ENCODE data around the gene KPTN. TPM values are rescaled to one million over a fixed set of nuclear protein-coding genes. Genes with fewer than 3 reads are reported as not detected.

Gene KPTN
- polyA plus RNA-seq, 4 donors = 10.4 to 15.8 (median 12.8) TPM

DNA sequence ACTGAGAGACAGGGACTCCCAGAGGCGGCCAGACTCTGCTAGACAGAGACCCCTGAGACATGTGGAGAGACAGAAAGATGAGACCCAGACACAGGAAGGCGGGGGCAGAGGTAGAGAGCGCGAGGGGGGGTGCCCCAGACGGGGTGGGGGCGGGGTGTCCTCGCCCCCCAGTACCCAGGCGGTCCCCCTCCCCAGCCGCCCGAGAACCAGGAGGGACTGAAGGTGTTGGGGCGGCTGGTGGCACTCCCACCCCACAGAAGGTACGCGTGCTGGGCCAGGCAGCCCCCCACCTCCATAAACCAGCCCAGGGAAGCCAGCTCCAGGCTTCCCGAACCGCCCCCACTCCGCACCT is 12.7 kb downstream of the KPTN start:
- DNase-seq (ENCODE audit: low read depth in 4 of 4, low spot score in 2 of 4) = no peak

DNA sequence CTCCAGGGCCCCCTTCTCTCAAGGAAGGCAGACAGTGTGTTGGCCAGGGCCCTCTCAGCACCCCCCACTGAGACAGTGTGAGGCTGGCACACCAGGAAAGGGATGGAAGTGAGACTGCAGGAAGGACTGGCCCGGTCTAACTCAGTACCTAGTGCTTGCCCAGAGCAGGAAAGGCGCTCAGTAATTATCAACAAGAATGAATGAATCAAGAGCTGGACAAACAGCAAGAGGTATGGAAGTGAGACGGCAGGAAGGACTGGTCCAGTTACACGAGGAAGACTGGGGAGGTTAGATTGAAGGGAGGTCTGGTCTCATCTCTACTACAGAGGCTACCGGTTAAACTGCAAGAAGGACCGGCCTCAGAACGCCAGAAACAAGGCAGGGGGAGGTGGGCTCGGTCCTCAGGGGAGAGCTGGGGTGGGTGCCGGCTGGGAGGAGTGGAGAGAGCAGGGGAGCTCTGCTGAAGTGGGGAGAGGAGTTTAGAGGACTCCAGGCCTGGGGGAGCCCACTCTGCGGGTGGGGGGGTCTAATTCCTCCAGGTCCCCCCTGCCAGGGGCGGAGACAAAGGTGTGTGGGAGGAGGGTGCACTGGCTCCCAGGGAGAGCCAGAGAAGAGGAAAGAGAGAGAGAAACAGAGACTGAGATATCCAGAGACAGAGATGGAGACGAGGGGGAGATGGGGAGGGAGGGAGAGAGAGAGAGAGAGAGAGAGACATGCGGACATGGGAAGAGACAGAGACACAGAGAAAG is 13.4 kb downstream of the KPTN start:
- no peak for DNase-seq (ENCODE audit: low read depth in 4 of 4, low spot score in 2 of 4)

DNA sequence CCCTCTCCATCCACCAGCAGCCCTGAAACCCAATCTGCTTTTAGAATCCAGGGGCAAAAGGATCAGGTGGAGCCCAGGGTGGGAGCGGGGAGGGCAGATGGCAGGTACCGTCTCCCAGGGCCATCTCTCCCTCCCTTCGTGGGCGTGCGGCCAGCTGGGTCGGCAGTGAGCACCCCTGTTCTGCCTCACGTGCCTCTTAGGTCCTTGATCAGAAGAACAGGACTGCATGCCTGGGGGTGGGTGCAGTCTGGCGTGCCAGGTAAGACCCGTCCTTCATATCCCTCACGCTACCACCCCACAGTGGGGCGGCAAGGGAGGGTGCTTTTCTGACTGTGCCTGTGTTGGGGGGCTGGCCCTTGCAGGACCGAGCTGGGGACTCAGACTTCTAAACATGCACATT is 14.3 kb downstream of the KPTN start:
- DNase-seq (ENCODE audit: low read depth in 4 of 4, low spot score in 2 of 4) = no peak

DNA sequence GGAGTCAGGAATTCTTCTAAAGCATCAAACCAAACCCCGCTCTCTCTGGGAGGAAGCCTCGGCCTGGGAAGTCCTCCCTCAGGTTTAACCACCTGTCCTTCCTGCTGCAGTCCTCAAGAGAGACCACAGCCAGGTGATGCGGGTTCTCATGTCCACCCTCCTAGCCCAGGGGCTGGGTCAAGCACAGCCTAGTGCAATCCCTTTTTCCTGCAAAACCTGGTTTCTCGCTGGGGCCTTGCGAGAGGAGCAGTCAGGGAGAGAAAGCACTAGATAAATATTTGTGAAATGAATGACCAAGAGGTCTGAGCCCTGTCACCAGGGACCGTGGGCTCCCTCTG is 14.7 kb downstream of the KPTN start:
- no peak for DNase-seq (ENCODE audit: low read depth in 4 of 4, low spot score in 2 of 4)

DNA sequence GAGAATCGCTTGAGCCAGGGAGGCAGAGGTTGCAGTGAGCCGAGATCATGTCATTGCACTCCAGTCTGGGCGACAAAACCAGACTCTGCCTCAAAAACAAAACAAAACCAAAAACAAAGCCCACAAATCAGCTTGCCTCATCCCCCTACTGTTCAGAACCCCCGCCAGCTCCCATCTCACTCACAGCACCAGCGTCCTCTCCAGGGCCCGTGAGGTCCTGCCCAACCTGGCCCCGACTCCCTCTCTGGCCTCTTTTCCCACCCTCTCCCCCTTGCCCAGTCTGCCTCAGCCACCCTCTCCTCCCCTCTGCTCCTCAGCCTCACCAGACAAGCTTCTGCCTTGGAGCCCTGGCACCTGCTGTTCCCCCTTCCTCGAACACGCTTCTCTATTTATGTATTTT is 16.1 kb downstream of the KPTN start:
- DNase-seq (ENCODE audit: low read depth in 4 of 4, low spot score in 2 of 4) = no peak

DNA sequence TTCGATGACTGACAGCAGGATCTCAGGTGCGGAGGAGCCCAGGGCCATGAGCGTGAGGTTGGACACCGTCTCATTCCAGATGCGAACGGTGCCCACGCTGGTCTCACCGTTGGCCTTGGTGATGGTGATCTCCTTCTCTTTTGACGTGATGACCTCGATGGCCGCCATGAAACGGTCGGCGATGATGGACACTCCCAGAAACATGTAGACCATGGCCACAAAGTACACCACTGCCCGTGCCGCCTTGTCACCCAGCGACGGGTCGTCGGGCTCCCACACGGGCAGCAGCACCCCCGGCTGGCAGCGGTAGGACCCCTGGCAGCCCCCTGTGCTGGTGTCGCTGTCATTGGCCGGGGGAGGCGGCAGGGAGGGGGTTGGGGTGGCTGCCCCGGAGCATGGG is 18.1 kb downstream of the KPTN start:
- no peak for DNase-seq (ENCODE audit: low read depth in 4 of 4, low spot score in 2 of 4)

DNA sequence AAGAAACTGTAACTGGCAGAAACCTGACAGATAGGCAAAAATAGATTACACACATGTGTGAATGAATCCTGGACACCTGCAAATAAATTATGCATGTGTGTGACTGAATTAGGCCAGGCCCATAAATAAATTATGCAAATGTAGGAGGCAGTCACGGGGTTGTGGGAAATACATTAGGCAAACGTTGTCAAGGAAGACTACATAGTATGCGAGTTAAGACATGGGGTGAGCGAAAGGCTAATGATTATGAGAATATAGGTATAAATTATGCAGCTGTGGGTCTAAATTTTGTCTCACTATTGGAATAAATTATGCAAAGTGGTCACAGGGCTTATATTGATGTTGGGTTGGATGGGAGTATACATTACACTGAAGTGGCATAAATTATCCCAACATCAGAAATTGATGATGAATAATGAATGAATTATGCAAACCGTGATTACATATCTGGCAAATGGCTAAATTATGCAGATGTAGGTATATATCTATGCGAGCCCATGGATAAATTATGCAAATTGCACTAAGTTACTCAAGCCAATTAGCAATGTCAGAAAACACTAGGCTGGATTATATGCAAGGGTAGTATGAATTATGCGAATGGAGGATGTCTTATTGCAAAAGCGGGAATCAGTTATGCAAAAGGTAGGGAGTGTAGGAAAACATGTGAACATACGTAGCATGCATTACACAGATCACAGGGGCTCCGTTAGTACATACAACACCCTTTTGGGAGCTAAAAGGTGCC is 19.2 kb downstream of the KPTN start:
- DNase-seq (ENCODE audit: low read depth in 4 of 4, low spot score in 2 of 4) = no peak

DNA sequence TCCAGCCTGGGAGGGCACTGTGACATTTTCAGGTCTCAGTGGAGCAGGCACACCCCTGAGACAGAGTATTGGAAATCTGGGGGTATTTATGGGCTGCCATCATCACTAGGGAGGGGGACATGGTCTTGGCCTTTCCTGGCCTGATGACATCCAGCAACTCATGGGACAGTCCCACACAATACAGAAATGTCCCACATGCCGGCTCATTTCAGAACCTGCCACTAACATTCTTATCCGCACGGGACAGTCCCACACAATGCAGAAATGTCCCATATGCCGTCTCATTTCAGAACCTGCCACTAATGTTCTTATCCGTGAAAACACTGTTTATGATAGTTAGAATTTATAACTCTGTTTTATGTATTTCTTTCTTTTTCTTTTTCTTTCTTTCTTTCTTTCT is 22.1 kb downstream of the KPTN start:
- DNase-seq (ENCODE audit: low read depth in 4 of 4, low spot score in 2 of 4) = no peak

DNA sequence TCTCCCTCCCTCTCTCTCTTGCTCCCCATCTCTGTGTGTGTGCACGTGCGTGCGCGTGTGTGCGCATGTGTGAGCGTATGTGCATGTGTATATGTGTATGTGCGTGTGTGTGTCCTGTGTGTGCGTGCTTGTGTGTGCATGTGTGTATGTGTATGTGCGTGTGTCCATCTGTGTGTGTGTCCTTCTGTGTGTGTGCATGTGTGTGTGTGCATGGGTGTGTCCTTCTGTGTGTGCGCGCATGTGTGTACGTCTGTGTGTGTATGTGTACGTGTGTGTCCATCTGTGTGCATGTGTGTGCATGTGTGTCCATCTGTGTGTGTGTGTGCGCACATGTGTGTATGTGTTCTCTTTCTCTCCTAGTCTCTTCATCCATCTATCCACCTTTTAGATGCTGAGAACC is 24.5 kb downstream of the KPTN start:
- no peak for DNase-seq (ENCODE audit: low read depth in 4 of 4, low spot score in 2 of 4)

DNA sequence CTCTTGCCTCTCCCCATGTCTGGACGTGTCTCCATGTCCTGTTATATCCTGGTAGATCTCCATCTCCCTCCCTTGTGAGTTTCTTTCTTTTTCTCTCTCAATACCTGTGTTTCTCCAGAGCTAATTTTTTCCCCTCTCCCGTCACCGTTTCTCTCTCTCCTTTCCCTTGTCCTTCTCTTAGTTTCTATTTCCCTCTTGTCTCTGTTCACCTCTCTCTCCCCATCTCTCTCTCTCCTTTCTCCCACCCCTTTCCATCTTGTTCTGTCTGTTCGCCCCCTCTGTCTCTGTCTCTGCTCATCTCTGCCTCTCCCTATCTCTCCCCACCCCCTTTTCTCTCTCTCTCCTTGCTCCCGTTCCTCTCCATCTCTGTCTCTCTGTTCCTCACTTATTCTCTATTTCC is 25.3 kb downstream of the KPTN start:
- no peak for DNase-seq (ENCODE audit: low read depth in 4 of 4, low spot score in 2 of 4)

DNA sequence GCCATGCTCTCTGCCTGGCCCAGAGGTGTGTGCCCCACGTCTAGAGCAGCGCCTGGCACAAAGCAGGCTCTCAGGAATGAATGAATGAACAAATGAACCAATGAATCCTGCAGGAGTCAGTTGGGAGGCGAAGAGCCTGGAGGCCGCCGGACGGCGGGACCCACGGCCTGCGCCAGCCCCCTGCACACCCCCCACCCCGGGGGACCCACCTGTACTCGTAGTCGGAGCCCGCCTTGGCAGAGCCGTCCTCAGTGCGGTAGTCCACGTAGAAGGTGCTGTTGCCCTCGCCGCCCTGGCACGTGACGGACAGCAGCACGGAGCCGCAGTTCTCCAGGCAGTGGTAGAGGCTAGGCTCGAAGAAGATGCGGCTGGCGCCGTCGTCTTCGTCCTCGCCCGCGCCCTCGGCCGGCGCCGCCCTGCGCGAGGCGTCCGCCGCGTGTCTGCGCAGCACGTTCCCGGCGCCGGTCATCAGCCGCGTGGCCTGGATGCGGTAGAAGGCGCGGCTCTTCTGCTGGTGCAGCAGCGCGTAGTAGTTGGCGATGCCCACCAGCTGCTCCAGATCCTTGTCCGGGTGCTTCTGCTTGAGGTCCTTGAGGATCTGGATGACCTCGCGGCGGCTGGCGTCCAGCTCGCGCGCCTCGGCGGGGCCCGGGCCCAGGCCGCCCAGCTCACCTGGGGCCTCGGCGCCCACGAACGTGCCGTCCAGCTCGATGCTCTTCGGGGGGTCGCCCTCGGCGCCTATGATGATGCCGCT is 27.1 kb downstream of the KPTN start:
- no peak for DNase-seq (ENCODE audit: low read depth in 4 of 4, low spot score in 2 of 4)

DNA sequence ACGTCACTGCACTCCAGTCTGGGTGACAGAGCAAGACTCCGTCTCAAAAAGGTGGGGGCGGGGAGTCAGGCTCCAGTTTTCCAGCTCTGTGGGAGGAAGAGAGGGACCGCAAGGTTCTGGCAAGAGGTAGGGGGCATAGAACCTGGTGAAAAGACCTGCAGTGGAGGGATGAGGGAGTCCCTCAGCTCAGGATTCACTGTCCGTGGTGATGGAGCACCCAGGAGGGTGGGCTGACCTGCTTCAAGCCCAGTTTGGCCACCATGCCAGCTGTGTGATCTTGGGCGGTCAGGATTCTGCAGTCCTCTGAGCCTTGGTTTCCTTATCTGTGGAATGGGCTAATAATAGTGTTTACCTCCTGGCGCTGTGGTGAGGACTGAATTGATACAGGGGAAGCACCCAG is 33.5 kb downstream of the KPTN start:
- DNase-seq (ENCODE audit: low read depth in 4 of 4, low spot score in 2 of 4) = no peak

DNA sequence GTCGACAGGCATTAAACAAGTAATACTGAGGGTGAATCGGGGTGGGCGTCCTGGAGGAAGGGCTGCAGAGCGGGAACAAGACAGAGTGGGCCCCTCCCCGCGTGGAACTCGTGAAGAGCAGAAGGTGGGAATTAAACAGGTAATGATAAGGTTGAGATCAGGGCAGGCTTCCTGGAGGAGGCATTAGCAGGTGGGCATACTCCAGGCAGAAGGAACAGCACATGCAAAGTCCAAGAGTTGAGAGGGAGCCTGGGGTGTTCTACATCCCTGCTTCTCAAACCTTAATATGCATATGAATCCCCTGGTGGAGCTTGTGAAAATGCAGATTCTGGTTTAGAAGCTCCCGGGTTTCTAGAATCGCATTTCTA is 35.7 kb downstream of the KPTN start:
- DNase-seq (ENCODE audit: low read depth in 4 of 4, low spot score in 2 of 4) = no peak

DNA sequence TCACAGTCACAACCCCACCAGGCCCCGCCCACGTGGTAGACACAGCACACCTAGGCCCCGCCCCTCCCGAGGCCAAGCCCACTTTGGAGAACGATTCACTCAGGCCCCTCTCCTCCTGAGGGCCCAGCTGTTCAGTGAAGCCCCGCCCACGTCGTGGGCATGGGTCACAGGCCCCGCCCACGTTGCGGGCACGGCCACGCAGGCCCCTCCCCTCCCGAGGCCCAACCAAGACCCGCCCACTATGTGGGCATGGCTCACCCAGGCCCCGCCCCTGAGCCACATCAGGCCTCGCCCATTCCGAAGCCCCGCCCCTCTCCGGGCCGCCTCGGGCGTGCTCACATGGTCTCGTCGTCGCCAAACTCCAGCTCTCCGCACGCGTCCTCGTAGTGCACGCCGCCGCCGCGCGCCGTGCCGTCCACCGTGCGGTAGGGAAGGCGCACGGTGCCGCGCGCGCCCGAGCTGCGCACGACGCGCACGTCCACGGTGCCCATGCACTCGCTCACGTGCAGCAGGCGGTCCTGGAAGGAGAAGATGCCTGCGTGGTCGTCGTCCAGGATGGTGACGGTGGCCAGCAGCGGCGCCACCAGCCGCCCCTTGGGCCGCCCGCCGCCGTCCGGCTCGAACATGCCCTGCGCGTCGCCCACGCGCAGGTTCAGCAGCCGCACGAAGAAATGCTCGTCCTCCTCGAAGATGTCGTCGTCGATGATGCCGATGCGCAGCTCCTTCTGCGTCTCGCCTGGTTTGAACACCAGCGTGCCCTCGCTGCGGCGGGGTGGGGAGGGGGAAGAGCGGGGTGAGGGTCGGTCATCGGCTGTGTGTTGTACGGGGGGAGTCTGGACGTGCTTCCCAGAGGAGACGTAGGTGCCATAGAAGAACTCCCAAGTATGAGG is 36.3 kb downstream of the KPTN start:
- DNase-seq (ENCODE audit: low read depth in 4 of 4, low spot score in 2 of 4) = no peak

DNA sequence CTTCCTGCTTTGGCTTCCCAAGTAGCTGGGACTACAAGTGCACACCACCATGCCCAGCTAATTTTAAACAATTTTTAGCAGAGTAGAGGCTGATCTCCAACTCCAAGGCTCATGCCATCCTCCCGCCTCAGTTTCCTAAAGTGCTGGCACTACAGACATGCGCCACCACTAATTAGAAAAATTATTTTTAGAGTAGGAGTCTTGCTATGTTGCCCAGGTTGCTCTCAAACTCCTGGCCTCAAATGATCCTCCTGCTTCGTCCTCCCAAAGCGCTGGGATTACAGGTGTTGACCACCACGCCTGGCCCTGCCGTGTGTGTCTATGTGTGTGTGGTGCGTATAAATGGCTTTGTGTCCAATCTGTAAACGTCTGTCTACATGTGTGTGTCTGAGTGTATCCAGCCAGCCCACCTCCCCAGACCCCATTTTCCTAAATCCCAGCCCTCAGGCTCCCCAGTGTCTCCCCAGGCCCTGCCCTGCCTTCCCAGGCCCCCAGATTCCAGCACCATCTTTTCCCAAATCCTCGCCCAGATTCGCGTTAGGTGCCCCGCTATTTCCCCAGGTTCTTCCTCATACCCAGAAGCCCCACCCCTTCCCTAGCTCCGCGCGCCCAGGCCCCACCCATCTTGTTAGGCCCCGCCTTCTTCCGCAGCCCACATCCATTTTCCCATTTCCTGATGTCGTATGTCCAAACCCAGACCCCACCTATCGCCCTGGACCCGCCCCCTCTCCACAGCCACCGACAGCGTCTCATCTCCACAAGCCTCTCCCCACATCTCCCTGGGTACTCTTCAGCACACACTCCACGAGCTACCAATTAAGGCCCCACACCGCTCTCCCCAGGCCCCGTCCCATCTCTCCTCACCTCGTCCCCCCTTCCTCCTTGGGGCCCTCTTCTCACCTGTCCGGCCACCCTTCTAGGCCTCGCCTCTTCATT is 37.2 kb downstream of the KPTN start:
- DNase-seq (ENCODE audit: low read depth in 4 of 4, low spot score in 2 of 4) = no peak

DNA sequence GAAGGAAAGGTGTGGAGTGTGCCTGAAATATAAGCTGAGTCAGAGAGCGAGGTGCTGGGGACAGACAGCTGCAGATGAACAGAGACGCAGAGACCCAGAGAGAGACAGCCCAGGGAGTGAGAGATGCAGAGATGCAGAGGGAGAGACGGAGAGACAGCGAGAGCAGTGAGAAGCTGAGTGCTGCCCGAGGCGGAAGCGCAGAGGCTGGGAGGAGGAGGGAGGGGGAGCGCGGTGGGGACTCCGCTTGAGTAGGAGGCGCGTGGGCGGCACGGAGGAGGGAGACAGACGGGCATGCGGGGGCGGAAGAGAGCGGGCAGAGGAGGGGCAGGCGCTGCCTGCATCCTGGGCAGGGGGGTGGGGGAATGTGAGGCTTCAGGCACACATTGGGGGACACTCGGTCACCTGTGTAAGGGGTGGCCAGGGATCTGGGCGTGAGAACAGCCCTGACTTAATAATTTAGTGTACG is 38.0 kb downstream of the KPTN start:
- peak in 1 of 4 donors; percentile 45 for DNase-seq (ENCODE audit: low read depth in 4 of 4, low spot score in 2 of 4)

DNA sequence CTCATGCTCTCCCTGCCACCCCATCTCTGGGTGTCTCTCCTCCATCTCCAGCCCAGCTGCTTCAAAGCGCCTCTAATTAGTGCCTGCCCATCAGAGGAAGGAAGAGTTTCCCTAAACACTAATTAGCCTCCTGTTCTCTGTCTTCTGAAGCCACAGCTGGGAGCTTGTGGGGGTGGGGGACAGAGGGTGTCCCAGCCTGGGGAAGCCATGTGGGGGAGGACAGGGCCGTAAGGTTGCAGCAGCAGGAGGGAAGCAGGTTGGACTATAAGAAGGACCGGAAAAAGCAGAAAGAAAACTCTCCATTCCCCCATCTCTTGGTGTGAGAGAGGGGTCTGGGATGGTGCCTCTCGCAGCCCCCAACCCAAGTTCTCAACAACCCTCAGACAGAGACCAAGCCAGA is 38.5 kb downstream of the KPTN start:
- no peak for DNase-seq (ENCODE audit: low read depth in 4 of 4, low spot score in 2 of 4)

DNA sequence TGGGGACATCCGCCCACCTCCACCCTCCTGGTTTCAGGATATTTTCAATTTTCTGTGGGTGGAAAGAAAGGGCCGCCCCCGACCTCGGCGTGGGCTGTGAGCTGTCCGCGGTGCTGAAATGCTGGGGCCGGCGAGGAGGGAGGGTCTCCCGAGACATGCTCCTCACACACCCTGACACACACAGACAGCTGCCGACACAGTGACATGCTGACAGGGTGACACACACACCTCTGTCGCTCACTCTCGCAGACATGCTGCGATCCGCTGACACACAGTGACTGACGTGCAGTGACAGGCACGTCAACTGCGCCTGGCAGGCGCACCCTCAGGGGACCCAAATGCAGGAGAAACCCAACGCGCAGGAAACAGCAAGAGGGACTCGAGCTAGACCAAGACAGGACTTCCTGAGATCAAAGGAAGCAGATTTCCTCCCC is 39.6 kb downstream of the KPTN start:
- no peak for DNase-seq (ENCODE audit: low read depth in 4 of 4, low spot score in 2 of 4)

DNA sequence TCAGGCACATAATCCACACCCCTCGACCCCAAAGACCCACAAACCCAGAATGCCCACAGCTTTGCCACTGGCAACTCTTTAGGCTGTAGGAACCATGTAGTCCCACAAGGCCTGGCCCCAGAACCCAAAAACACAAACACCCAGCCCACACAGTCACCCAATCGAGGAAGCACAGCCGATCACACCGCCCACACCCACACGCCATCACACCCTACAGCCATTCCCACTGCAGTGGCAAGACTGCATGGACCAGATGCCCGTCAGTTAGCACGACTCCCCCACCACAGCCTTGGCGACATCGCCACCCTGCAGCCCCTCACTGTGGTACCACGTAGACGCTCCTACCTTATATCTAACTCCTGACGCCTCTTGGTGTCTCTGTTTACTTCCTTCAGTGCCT is 40.7 kb downstream of the KPTN start:
- no peak for DNase-seq (ENCODE audit: low read depth in 4 of 4, low spot score in 2 of 4)

DNA sequence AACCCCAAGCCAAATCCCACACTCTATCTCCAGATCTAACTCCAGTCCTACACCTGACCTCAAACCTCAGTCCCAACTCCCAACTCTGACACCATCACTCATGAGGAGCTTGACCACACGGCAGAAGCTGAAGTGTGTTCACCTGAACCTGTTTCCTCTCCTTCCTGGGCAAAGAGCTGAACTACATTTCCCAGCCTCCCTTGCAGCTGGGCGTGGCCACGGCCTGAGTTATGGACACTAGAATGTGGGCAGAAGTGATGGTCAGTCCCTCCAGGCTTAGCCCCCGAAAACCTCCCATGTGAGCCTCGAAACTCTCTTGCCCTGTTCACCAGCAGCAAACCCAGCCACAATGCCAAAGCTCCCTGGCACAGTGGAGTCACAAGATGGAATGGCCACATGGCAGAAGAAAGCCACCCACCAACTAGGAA is 45.2 kb downstream of the KPTN start:
- no peak for DNase-seq (ENCODE audit: low read depth in 4 of 4, low spot score in 2 of 4)
